D721Med (cell line): ENCODE data around the gene PLGRKT.
"Not testable (repeated sequence)": the region's sequence is repeated elsewhere in the genome, so short reads cannot be mapped to it uniquely, and the experiment has no call there.

Experiments
- DNase-seq: peaks from one replicate; pipeline ENCODE4 v3.0.0; 2011; ENCODE audit warnings: low spot score; ENCODE audit not compliant: insufficient read length
- FAIRE-seq: peaks from 2 replicates; lab custom pipeline; 2011; peaks lifted over from hg19 to GRCh38; lab: Jason Lieb, UNC
- CTCF ChIP-seq: IDR thresholded peaks from 2 replicates; pipeline ENCODE4 v1.5.1; 2012; ENCODE audit warnings: mild to moderate bottlenecking, control low read depth; ENCODE audit not compliant: insufficient read depth; ENCODE audit errors: missing control alignments

The PLGRKT gene

GRCh38 chr9:5355817-5356216, 81.9 kb downstream of the PLGRKT start:
- TF ChIP-seq CTCF = no peak
- DNase-seq = no peak
- FAIRE-seq = no peak

GRCh38 chr9:5355226-5355625, 82.5 kb downstream of the PLGRKT start:
- FAIRE-seq = no peak
- no peak for DNase-seq
- no peak for TF ChIP-seq CTCF

- no peak for DNase-seq
- FAIRE-seq = no peak
- TF ChIP-seq CTCF = no peak
Measured at GRCh38 chr9:5354184-5354583, 83.5 kb downstream of the PLGRKT start.

- TF ChIP-seq CTCF = no peak
- DNase-seq = no peak
- FAIRE-seq = no peak
Measured at GRCh38 chr9:5352637-5353248, 85.0 kb downstream of the PLGRKT start.

- FAIRE-seq = peak; percentile 44
- not testable (repeated sequence) for DNase-seq
Measured at GRCh38 chr9:5338992-5339981, 98.4 kb downstream of the PLGRKT start, which contains the start of gene RLN1. RLN1 (minus strand) TSS chr9:5339876; CDS start chr9:5339746, 130 bp downstream.

GRCh38 chr9:5336688-5337087, 101.0 kb downstream of the PLGRKT start:
- no peak for TF ChIP-seq CTCF
- no peak for FAIRE-seq
- DNase-seq = no peak

GRCh38 chr9:5331276-5331675, 106.4 kb downstream of the PLGRKT start:
- not testable (repeated sequence) for DNase-seq

More at GRCh38 chr9:5331276-5331675, 106.4 kb downstream of the PLGRKT start:
- not testable (repeated sequence) for FAIRE-seq
